Keratinocyte (primary cell): ENCODE measurements around the gene DAP3. TPM values are rescaled to one million over a fixed set of nuclear protein-coding genes. Genes with fewer than 3 reads are reported as not detected.
"Not testable (repeated sequence)": the region's sequence is repeated elsewhere in the genome, so short reads cannot be mapped to it uniquely, and the experiment has no call there.

Source experiments
- DNase-seq: peaks from one replicate; pipeline ENCODE4 v3.0.0-alpha.2; 2011; ENCODE audit warnings: low read depth, missing footprints, low spot score
- FAIRE-seq: peaks from 2 replicates; lab custom pipeline; 2011; peaks lifted over from hg19 to GRCh38; lab: Jason Lieb, UNC
- H2AFZ ChIP-seq: 2 replicates; pipeline ENCODE4 v1.6.0; 2012; ENCODE audit warnings: low read length, control low read depth, inconsistent platforms; ENCODE audit not compliant: control insufficient read depth
- H3K27ac ChIP-seq: 2 replicates; pipeline ENCODE4 v1.5.1; 2011; ENCODE audit warnings: low read length; ENCODE audit not compliant: control insufficient read depth, insufficient read depth
- H3K27me3 ChIP-seq: 3 replicates; pipeline ENCODE4 v1.6.0; 2011; ENCODE audit warnings: low read length; ENCODE audit not compliant: control insufficient read depth, insufficient read depth; ENCODE audit errors: extremely low read depth
- H3K36me3 ChIP-seq, 2 experiments: 2 replicates in 1 of 2; 3 replicates in 1 of 2; pipeline ENCODE4 v1.5.1; 2011; ENCODE audit warnings: low read length in 2 of 2, mild to moderate bottlenecking in 1 of 2; ENCODE audit not compliant: control insufficient read depth in 2 of 2, insufficient read depth in 2 of 2; ENCODE audit errors: extremely low read depth in 1 of 2
- H3K4me1 ChIP-seq: 3 replicates; pipeline ENCODE4 v1.5.1; 2011; ENCODE audit warnings: low read length; ENCODE audit not compliant: control insufficient read depth, insufficient read depth; ENCODE audit errors: extremely low read depth
- H3K4me2 ChIP-seq: 3 replicates; pipeline ENCODE4 v1.6.0; 2011; ENCODE audit warnings: low read depth, low read length; ENCODE audit not compliant: control insufficient read depth, insufficient read depth; ENCODE audit errors: extremely low read depth
- H3K4me3 ChIP-seq, 3 experiments: fragments of 200-600 bp in 1 of 3; sonication (generic) in 1 of 3; 2 replicates in 2 of 3; 3 replicates in 1 of 3; pipeline ENCODE4 v1.5.1; 2011 to 2016; ENCODE audit warnings: low read length in 3 of 3, mild to moderate bottlenecking in 3 of 3, control low read depth in 2 of 3, inconsistent platforms in 1 of 3, low read depth in 1 of 3, mixed read lengths in 1 of 3, mixed run types in 1 of 3, moderate library complexity in 1 of 3; ENCODE audit not compliant: control insufficient read depth in 2 of 3, insufficient read depth in 2 of 3; ENCODE audit errors: extremely low read depth in 1 of 3
- H3K79me2 ChIP-seq: 2 replicates; pipeline ENCODE4 v1.6.0; 2012; ENCODE audit warnings: low read length; ENCODE audit not compliant: control insufficient read depth, insufficient read depth
- H3K9ac ChIP-seq: 3 replicates; pipeline ENCODE4 v1.6.0; 2011; ENCODE audit warnings: low read length; ENCODE audit not compliant: control insufficient read depth, insufficient read depth; ENCODE audit errors: extremely low read depth
- H3K9me1 ChIP-seq: 3 replicates; pipeline ENCODE4 v1.6.0; 2011; ENCODE audit warnings: low read length; ENCODE audit not compliant: control insufficient read depth, insufficient read depth; ENCODE audit errors: extremely low read depth
- H3K9me3 ChIP-seq: 2 replicates; pipeline ENCODE4 v1.5.1; 2012; ENCODE audit warnings: low read depth, low read length; ENCODE audit not compliant: control insufficient read depth
- H4K20me1 ChIP-seq: 3 replicates; pipeline ENCODE4 v1.6.0; 2011; ENCODE audit warnings: low read length; ENCODE audit not compliant: control insufficient read depth, insufficient read depth; ENCODE audit errors: extremely low read depth
- EZH2 ChIP-seq: IDR thresholded peaks from one replicate; pipeline ENCODE4 v1.6.1; 2012; ENCODE audit warnings: inconsistent platforms, mild to moderate bottlenecking, low read length, moderate library complexity
- dilution Hi-C: fragments of 300-500 bp; cut with MboI; formaldehyde crosslinking; loops from one replicate; pipeline ENCODE4 v1.7.0; 2020; ENCODE audit warnings: low sequenced_read_pairs; ENCODE audit not compliant: extremely low pct_ligation_motif_present
- polyA plus RNA-seq, 5 experiments: library from polyadenylated mRNA; depleted of rRNA in 3 of 5; stranded (reverse) in 3 of 5; stranded (forward) in 1 of 5; unstranded in 1 of 5; fragments of >200 nt; gene quantifications; 1 replicate in 1 of 5; 2 replicates in 3 of 5; 3 replicates in 1 of 5; pipeline versions ENCODE4 v1.2.1 to v1.2.3, GENCODE V29; 2011 to 2012; ENCODE audit warnings: missing spikeins in 2 of 5, low read depth in 1 of 5, low replicate concordance in 1 of 5
- TF ChIP-seq, protein P1 (sequence below), 3 experiments: IDR thresholded peaks in 1 of 3; conservative IDR thresholded peaks in 1 of 3; optimal IDR thresholded peaks in 1 of 3; 2 replicates in 2 of 3; 3 replicates in 1 of 3; pipeline versions ENCODE3 to v1.5.1; 2011; ENCODE audit warnings: low read length in 3 of 3, mild to moderate bottlenecking in 3 of 3, moderate library complexity in 2 of 3, control low read depth in 1 of 3, inconsistent platforms in 1 of 3; ENCODE audit not compliant: insufficient read depth in 2 of 3; ENCODE audit errors: extremely low read depth in 1 of 3

Gene DAP3
- polyA plus RNA-seq, 1 donor (not counting 4 experiments of a cell fraction or from before 2014, with no cell fraction given), result 203 TPM

DNA sequence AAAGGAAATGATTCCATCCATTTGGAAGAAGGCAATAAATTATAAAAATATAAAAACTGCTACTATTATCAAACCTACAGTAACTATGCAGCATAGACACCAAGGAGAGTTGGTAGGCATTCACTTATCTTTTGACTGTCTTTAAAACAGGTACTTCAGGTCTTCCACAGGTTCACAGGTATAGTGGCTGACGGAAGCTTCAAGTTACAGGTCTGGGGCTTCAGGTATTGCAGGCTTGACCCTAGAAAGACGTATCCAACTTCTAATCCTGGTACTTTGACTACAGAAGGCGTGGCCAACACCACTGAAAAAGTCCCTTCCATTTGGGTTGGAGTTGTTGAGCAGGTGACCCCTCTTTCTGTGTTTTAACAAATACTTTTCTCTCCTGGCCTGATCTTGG, 35.9 kb upstream of the DAP3 start:
- Histone ChIP-seq H3K27ac (no peak overlapping the region), H4K20me1 (no peaks in the 10 kb centered on the region), H3K27me3 (no peaks in the 10 kb centered on the region), H2AFZ (no peak overlapping the region), H3K4me1 (peaks cover 29% of the 10 kb centered on the region), H3K4me2 (no peak overlapping the region), H3K4me3 (no peak overlapping the region), H3K79me2 (no peaks in the 10 kb centered on the region), H3K9me1 (no peaks in the 10 kb centered on the region), H3K36me3 (no peaks in the 10 kb centered on the region), H3K9ac (no peak overlapping the region), H3K9me3 (no peaks in the 10 kb centered on the region)
- FAIRE-seq (no peak), DNase-seq (no peak)
- dilution Hi-C loops, result no loop called here
- TF ChIP-seq EZH2, result no peak
- TF ChIP-seq, protein P1, sequence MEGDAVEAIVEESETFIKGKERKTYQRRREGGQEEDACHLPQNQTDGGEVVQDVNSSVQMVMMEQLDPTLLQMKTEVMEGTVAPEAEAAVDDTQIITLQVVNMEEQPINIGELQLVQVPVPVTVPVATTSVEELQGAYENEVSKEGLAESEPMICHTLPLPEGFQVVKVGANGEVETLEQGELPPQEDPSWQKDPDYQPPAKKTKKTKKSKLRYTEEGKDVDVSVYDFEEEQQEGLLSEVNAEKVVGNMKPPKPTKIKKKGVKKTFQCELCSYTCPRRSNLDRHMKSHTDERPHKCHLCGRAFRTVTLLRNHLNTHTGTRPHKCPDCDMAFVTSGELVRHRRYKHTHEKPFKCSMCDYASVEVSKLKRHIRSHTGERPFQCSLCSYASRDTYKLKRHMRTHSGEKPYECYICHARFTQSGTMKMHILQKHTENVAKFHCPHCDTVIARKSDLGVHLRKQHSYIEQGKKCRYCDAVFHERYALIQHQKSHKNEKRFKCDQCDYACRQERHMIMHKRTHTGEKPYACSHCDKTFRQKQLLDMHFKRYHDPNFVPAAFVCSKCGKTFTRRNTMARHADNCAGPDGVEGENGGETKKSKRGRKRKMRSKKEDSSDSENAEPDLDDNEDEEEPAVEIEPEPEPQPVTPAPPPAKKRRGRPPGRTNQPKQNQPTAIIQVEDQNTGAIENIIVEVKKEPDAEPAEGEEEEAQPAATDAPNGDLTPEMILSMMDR (optimal IDR thresholded peaks at IDR 0.05 in 1 of 3, IDR thresholded peaks at IDR 0.05 in 1 of 3, conservative IDR thresholded peaks at IDR 0.05 in 1 of 3; ENCODE audit: extremely low read depth in 1 of 3, insufficient read depth in 2 of 3, low read length in 3 of 3), result no peak

DNA sequence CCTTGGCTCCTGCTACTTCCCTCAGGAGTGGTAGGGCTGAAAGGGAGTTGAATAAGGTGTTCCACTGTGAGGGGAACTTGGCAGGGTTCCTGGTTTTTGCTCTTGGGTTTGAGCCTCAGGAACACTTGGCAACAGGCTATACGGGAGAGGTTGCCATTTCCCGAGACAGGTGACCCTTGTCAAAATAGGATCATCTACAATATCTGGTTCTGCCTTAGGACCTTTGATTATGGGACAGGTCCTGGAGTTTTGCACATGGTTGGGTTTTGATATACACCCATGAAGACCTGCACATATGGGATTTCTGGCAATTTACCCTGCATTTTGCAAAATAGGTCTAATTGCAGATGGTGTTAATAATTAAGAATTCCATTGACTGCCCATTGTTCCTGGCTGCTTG, 31.4 kb upstream of the DAP3 start:
- no peaks in the 10 kb centered on the region for H4K20me1 ChIP-seq
- no peak overlapping the region for H3K4me2 ChIP-seq
- dilution Hi-C loops, result no loop called here
- H3K4me1 ChIP-seq, result peaks cover 2% of the 10 kb centered on the region
- TF ChIP-seq, protein P1 (optimal IDR thresholded peaks at IDR 0.05 in 1 of 3, IDR thresholded peaks at IDR 0.05 in 1 of 3, conservative IDR thresholded peaks at IDR 0.05 in 1 of 3; ENCODE audit: extremely low read depth in 1 of 3, insufficient read depth in 2 of 3, low read length in 3 of 3), result no peak
- no peak for TF ChIP-seq EZH2
- H3K9ac ChIP-seq, result no peak overlapping the region
- no peaks in the 10 kb centered on the region for H3K9me1 ChIP-seq
- no peak overlapping the region for H2AFZ ChIP-seq
- FAIRE-seq (no peak), DNase-seq (no peak)
- no peak overlapping the region for H3K4me3 ChIP-seq
- H3K79me2 ChIP-seq, result no peaks in the 10 kb centered on the region
- no peaks in the 10 kb centered on the region for H3K27me3 ChIP-seq
- H3K36me3 ChIP-seq, result peaks cover 0 to 8% of the 10 kb centered on the region in 2 experiments
- no peak overlapping the region for H3K27ac ChIP-seq
- no peaks in the 10 kb centered on the region for H3K9me3 ChIP-seq

DNA sequence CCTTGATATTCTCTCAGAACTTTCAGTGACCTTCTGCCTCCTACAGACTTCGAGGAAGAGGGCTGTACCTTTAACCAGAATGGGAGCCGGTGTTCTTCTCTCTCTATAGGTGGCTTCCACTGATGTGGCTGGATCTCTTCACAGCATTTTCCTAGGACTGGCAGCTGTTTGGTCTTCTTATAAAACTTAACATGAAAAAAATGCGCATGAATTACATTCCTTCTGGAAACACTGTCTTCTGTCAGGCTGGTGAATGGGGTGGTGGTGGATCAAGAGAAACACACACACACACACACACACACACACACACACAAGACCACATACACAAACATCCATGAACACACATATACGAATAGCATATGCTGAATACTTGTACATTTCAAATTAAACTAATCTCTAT, 27.7 kb upstream of the DAP3 start:
- FAIRE-seq, result peak; percentile 72

More for the DNA sequence above, 27.7 kb upstream of the DAP3 start:
- H3K27me3 ChIP-seq, H3K9ac ChIP-seq, H3K36me3 ChIP-seq, H3K9me3 ChIP-seq, H3K79me2 ChIP-seq, H3K4me2 ChIP-seq, H3K27ac ChIP-seq, H3K4me3 ChIP-seq, dilution Hi-C loops, H3K4me1 ChIP-seq, H3K9me1 ChIP-seq, H2AFZ ChIP-seq, DNase-seq, H4K20me1 ChIP-seq: not testable (repeated sequence)
